Stimulated activated CD4-positive, alpha-beta T cell treated with anti-CD3 and anti-CD28 coated beads, TNF-alpha, amount 100 ng/mL, for 48 hours (primary cell): ENCODE measurements around the gene ZNF678.
"Not testable (repeated sequence)": the region's sequence is repeated elsewhere in the genome, so short reads cannot be mapped to it uniquely, and the experiment has no call there.

Source experiments
- DNase-seq, 3 donors: peaks; one replicate each; pipeline ENCODE4 v3.0.0-alpha.2; 2020; ENCODE audit warnings: low read depth in 3 of 3

Gene ZNF678

GRCh38 chr1:227551881-227552280 lies 11.5 kb upstream of the ZNF678 start:
- DNase-seq: not testable (repeated sequence)

- DNase-seq: no peak
These were observed 7.1 kb upstream of the ZNF678 start for GRCh38 chr1:227556288-227556687.

GRCh38 chr1:227557962-227558725 lies 5.2 kb upstream of the ZNF678 start:
- no peak for DNase-seq

- no peak for DNase-seq
These were observed 4.6 kb upstream of the ZNF678 start for GRCh38 chr1:227558732-227559262.

GRCh38 chr1:227559499-227559898 lies 3.9 kb upstream of the ZNF678 start:
- no peak for DNase-seq

- no peak for DNase-seq
These were observed 3.4 kb upstream of the ZNF678 start for GRCh38 chr1:227559926-227560325.

GRCh38 chr1:227560393-227561173 lies 2.8 kb upstream of the ZNF678 start:
- no peak for DNase-seq

GRCh38 chr1:227561241-227561907 lies 2.0 kb upstream of the ZNF678 start:
- no peak for DNase-seq

GRCh38 chr1:227562037-227562436 lies 1.3 kb upstream of the ZNF678 start:
- no peak for DNase-seq

GRCh38 chr1:227562933-227563323 lies 428 bp upstream of the ZNF678 start:
- no peak for DNase-seq

GRCh38 chr1:227567256-227567655 lies 3.9 kb downstream of the ZNF678 start:
- no peak for DNase-seq

GRCh38 chr1:227568593-227568992 lies 5.2 kb downstream of the ZNF678 start:
- no peak for DNase-seq

GRCh38 chr1:227572752-227573151 lies 9.4 kb downstream of the ZNF678 start:
- DNase-seq: no peak

- DNase-seq: no peak
These were observed 11.6 kb downstream of the ZNF678 start for GRCh38 chr1:227574926-227575325.

- DNase-seq: no peak
These were observed 12.8 kb downstream of the ZNF678 start for GRCh38 chr1:227576189-227576588.

GRCh38 chr1:227577500-227577899 lies 14.1 kb downstream of the ZNF678 start:
- no peak for DNase-seq

GRCh38 chr1:227583354-227583753 lies 20.0 kb downstream of the ZNF678 start:
- no peak for DNase-seq

GRCh38 chr1:227586733-227587132 lies 23.4 kb downstream of the ZNF678 start:
- DNase-seq: no peak

- no peak for DNase-seq
These were observed 24.6 kb downstream of the ZNF678 start for GRCh38 chr1:227587968-227588367.

GRCh38 chr1:227588769-227589168 lies 25.4 kb downstream of the ZNF678 start:
- DNase-seq: not testable (repeated sequence)

GRCh38 chr1:227589777-227590176 lies 26.4 kb downstream of the ZNF678 start:
- DNase-seq: not testable (repeated sequence)

GRCh38 chr1:227596222-227596621 lies 32.9 kb downstream of the ZNF678 start:
- DNase-seq: not testable (repeated sequence)
